Neuronal stem cell (in vitro differentiated cells): ENCODE data around the gene PTPRO.

ENCODE experiments used
- DNase-seq: peaks from one replicate; pipeline ENCODE4 v3.0.0-alpha.2; 2013; ENCODE audit warnings: low spot score
- H2AFZ ChIP-seq: one replicate; pipeline ENCODE4 v1.6.1; 2013; ENCODE audit warnings: mild to moderate bottlenecking, low read length, inconsistent platforms
- H2AK5ac ChIP-seq: 2 replicates; pipeline ENCODE4 v1.6.1; 2013; ENCODE audit warnings: low read depth, mild to moderate bottlenecking, inconsistent platforms, low read length, moderate library complexity, mixed read lengths
- H2BK120ac ChIP-seq: 2 replicates; pipeline ENCODE4 v1.6.1; 2013; ENCODE audit warnings: low read depth, mild to moderate bottlenecking, inconsistent platforms, low read length, moderate library complexity, mixed read lengths
- H2BK12ac ChIP-seq: one replicate; pipeline ENCODE4 v1.6.1; 2013; ENCODE audit warnings: low read length, inconsistent platforms
- H2BK15ac ChIP-seq: 2 replicates; pipeline ENCODE4 v1.6.1; 2013; ENCODE audit warnings: mild to moderate bottlenecking, low read length, inconsistent platforms, mixed read lengths
- H2BK5ac ChIP-seq: one replicate; pipeline ENCODE4 v1.6.1; 2013; ENCODE audit warnings: inconsistent platforms, mild to moderate bottlenecking, low read length, moderate library complexity
- H3K14ac ChIP-seq: one replicate; pipeline ENCODE4 v1.6.1; 2013; ENCODE audit warnings: low read length, inconsistent platforms
- H3K18ac ChIP-seq: 2 replicates; pipeline ENCODE4 v1.6.1; 2013; ENCODE audit warnings: low read length, inconsistent platforms
- H3K23ac ChIP-seq: 2 replicates; pipeline ENCODE4 v1.6.1; 2013; ENCODE audit warnings: low read depth, mild to moderate bottlenecking, mixed read lengths, low read length, inconsistent platforms; ENCODE audit not compliant: poor library complexity
- H3K27ac ChIP-seq: replicated peaks from 3 replicates; pipeline ENCODE4 v1.5.1; 2013; ENCODE audit warnings: low read length, inconsistent platforms
- H3K27me3 ChIP-seq, 3 experiments: 2 replicates each; pipeline ENCODE4 v1.6.1; 2013; ENCODE audit warnings: low read length in 3 of 3, mild to moderate bottlenecking in 2 of 3, inconsistent platforms in 1 of 3, low read depth in 1 of 3, mixed read lengths in 1 of 3, moderate library complexity in 1 of 3; ENCODE audit not compliant: control insufficient read depth in 3 of 3, insufficient read depth in 3 of 3
- H3K36me3 ChIP-seq, 2 donors: replicated peaks in 1 of 2; 2 replicates each; pipeline ENCODE4 v1.6.1; 2013; ENCODE audit warnings: low read length in 2 of 2; ENCODE audit not compliant: control insufficient read depth in 2 of 2, insufficient read depth in 2 of 2
- H3K4ac ChIP-seq: 2 replicates; pipeline ENCODE4 v1.6.1; 2013; ENCODE audit warnings: inconsistent platforms, mild to moderate bottlenecking, low read length, moderate library complexity
- H3K4me1 ChIP-seq, 2 donors: 1 replicate in 1 of 2; 2 replicates in 1 of 2; pipeline ENCODE4 v1.6.1; 2013; ENCODE audit warnings: low read length in 2 of 2, low read depth in 1 of 2; ENCODE audit not compliant: control insufficient read depth in 2 of 2, insufficient read depth in 1 of 2
- H3K4me2 ChIP-seq: one replicate; pipeline ENCODE4 v1.6.1; 2013; ENCODE audit warnings: mild to moderate bottlenecking, low read length, inconsistent platforms; ENCODE audit not compliant: insufficient read depth, poor library complexity, severe bottlenecking
- H3K4me3 ChIP-seq, 2 donors: 2 replicates each; pipeline ENCODE4 v1.5.1; 2013; ENCODE audit warnings: low read length in 2 of 2, mild to moderate bottlenecking in 2 of 2, inconsistent platforms in 1 of 2, moderate library complexity in 1 of 2
- H3K79me1 ChIP-seq: one replicate; pipeline ENCODE4 v1.6.1; 2013; ENCODE audit warnings: low read depth, mild to moderate bottlenecking, inconsistent platforms, low read length, moderate library complexity
- H3K9ac ChIP-seq: one replicate; pipeline ENCODE4 v1.6.1; 2013; ENCODE audit warnings: mild to moderate bottlenecking, low read depth, low read length, inconsistent platforms; ENCODE audit not compliant: poor library complexity
- H3K9me3 ChIP-seq, 2 donors: replicated peaks in 1 of 2; 2 replicates each; pipeline versions ENCODE3 to v1.6.1; 2013; ENCODE audit warnings: low read length in 2 of 2, mild to moderate bottlenecking in 2 of 2, inconsistent platforms in 1 of 2, low read depth in 1 of 2, mixed read lengths in 1 of 2, moderate library complexity in 1 of 2; ENCODE audit not compliant: control insufficient read depth in 2 of 2, insufficient read depth in 1 of 2
- H4K8ac ChIP-seq: one replicate; pipeline ENCODE4 v1.6.1; 2013; ENCODE audit warnings: low read depth, mild to moderate bottlenecking, inconsistent platforms, low read length, moderate library complexity
- H4K91ac ChIP-seq: one replicate; pipeline ENCODE4 v1.6.1; 2013; ENCODE audit warnings: low read length, low read depth, mild to moderate bottlenecking, inconsistent platforms; ENCODE audit not compliant: poor library complexity
- WGBS, 2 donors: extraction: QIAGEN DNeasy Blood & Tissue Kit; methylation state at CpG; one replicate each; pipeline ENCODE4 v1.1.7; 2013; ENCODE audit warnings: missing lambda C conversion rate in 2 of 2, mixed read lengths in 1 of 2; ENCODE audit not compliant: insufficient read length in 2 of 2, insufficient replicate concordance in 1 of 2; ENCODE audit errors: extremely low coverage in 2 of 2; 5-methylcytosine and 5-hydroxymethylcytosine counted together

Gene PTPRO

GRCh38 chr12:15644700-15645099 lies 322.4 kb downstream of the PTPRO start:
- Histone ChIP-seq H3K27ac (no peak overlapping the region), H3K18ac (no peak overlapping the region), H2BK5ac (no peak overlapping the region), H3K4me1 (no peaks in the 10 kb centered on the region), H3K9ac (no peak overlapping the region), H3K4ac (no peak overlapping the region), H4K91ac (no peak overlapping the region), H3K23ac (no peak overlapping the region), H2AK5ac (no peak overlapping the region), H3K9me3 (peaks cover 2 to 7% of the 10 kb centered on the region in 2 donors), H3K4me3 (no peak overlapping the region), H3K4me2 (no peak overlapping the region), H3K27me3 (no peaks in the 10 kb centered on the region), H3K14ac (no peak overlapping the region), H3K36me3 (peaks cover 0 to 69% of the 10 kb centered on the region in 2 donors), H2AFZ (no peak overlapping the region), H2BK120ac (no peak overlapping the region), H2BK12ac (no peak overlapping the region), H2BK15ac (no peak overlapping the region), H3K79me1 (no peaks in the 10 kb centered on the region), H4K8ac (no peak overlapping the region)
- DNase-seq: no peak

- no CpG with 5 or more reads among the region's 1 CpG for WGBS, 2 donors
- peaks cover 0 to 50% of the 10 kb centered on the region in 2 donors for H3K36me3 ChIP-seq
- no peak overlapping the region for H2AFZ ChIP-seq
- no peak overlapping the region for H3K4me2 ChIP-seq
- no peak overlapping the region for H3K18ac ChIP-seq
- no peak overlapping the region for H2AK5ac ChIP-seq
- no peak overlapping the region for H2BK120ac ChIP-seq
- no peak overlapping the region for H3K23ac ChIP-seq
- DNase-seq: no peak
- H3K14ac ChIP-seq: no peak overlapping the region
- no peak overlapping the region for H3K4me3 ChIP-seq
- no peaks in the 10 kb centered on the region for H3K79me1 ChIP-seq
- no peak overlapping the region for H2BK12ac ChIP-seq
- H4K8ac ChIP-seq: no peak overlapping the region
- no peak overlapping the region for H2BK15ac ChIP-seq
- H3K4me1 ChIP-seq: peaks cover 0 to 1% of the 10 kb centered on the region in 2 donors
- no peak overlapping the region for H2BK5ac ChIP-seq
- H3K27me3 ChIP-seq: no peaks in the 10 kb centered on the region
- H3K9me3 ChIP-seq: peaks cover 2 to 7% of the 10 kb centered on the region in 2 donors
- H3K27ac ChIP-seq: no peak overlapping the region
- H4K91ac ChIP-seq: no peak overlapping the region
- H3K4ac ChIP-seq: no peak overlapping the region
- no peak overlapping the region for H3K9ac ChIP-seq
Observed at GRCh38 chr12:15646581-15646980, 324.3 kb downstream of the PTPRO start.
